Measurements from ENCODE around the gene NT5C1A. TPM values are rescaled to one million over a fixed set of nuclear protein-coding genes. Genes with fewer than 3 reads are reported as not detected.

Gene NT5C1A
- polyA plus RNA-seq, 1 experiment = not detected

GRCh38 chr1:39662861-39663260 lies 9.0 kb downstream of the NT5C1A start:
- CTCF ChIA-PET = interaction anchor here (1.2 to 1.8 kb wide), 3 partner anchors 9 to 57 kb away, joined by 5 to 6 read pairs (median 6); no protein-coding TSS in a partner anchor
- H3K36me3 ChIP-seq (ENCODE audit: control insufficient read depth, insufficient read depth, low read length) = no peaks in the 10 kb centered on the region
- POLR2A ChIA-PET = no interaction called here
- no peak overlapping the region for H3K4me3 ChIP-seq (ENCODE audit: low read depth, low read length)
- TF ChIP-seq CTCF (IDR thresholded peaks at IDR 0.05; ENCODE audit: insufficient read depth, low read depth, low read length) = no peak
- peaks cover 9% of the 10 kb centered on the region for H3K27me3 ChIP-seq (ENCODE audit: control insufficient read depth, insufficient read depth, low read length)
- DNase-seq (ENCODE audit: low read depth) = no peak

DNA sequence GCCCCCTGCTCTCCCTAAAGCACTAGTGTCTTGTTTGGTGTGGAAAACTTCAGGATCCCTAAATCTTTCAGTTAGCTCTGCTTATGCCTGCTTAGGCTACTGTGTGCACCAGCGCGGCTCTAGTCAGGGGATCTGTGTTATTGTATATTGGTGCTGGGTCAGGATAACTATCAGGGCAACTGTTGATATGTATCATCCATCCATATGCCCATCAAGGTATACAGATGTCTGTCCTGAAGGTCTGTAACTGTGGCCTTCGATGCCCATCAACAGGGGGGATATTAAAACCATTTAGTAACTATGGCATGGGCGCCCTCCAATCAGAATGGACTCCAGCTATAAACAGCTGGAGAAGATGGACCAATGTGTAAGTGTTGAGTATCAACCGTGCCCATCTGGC lies 12.4 kb downstream of the NT5C1A start:
- ChIA-PET POLR2A (no interaction called here), CTCF (interaction anchor here (1.1 to 15.3 kb wide), 8 partner anchors 11 to 73 kb away, joined by 3 to 448 read pairs (median 9); partner anchors contain the start of gene NT5C1A)
- TF ChIP-seq CTCF (IDR thresholded peaks at IDR 0.05; ENCODE audit: insufficient read depth, low read depth, low read length) = no peak
- DNase-seq (ENCODE audit: low read depth) = no peak
- no peaks in the 10 kb centered on the region for H3K36me3 ChIP-seq (ENCODE audit: control insufficient read depth, insufficient read depth, low read length)
- H3K4me3 ChIP-seq (ENCODE audit: low read depth, low read length) = no peak overlapping the region
- H3K27me3 ChIP-seq (ENCODE audit: control insufficient read depth, insufficient read depth, low read length) = peaks cover 4% of the 10 kb centered on the region

DNA sequence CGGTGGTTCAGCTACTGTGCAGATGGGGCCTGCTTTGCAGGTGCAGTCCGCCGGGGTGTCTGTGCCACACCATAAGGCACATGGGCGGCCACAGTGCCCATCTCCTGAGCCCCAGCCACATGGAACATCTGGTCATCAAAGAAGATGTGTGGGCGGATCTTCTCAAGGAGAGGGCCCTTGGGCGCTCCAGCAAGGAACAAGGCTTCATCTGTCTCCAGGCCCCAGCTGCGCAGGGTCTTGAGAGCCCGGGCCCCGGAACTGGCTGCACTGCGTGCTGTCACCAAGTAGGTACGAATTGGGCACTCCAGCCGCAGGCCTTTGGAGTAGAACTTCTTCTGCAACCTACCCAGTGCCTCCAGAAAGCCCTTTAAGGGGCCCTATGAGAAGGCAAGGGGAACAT lies 12.8 kb downstream of the NT5C1A start:
- no peak for TF ChIP-seq CTCF (IDR thresholded peaks at IDR 0.05; ENCODE audit: insufficient read depth, low read depth, low read length)
- H3K36me3 ChIP-seq (ENCODE audit: control insufficient read depth, insufficient read depth, low read length) = no peaks in the 10 kb centered on the region
- ChIA-PET POLR2A (no interaction called here), CTCF (interaction anchor here (0.9 to 15.3 kb wide), 13 partner anchors 11 to 81 kb away, joined by 3 to 448 read pairs (median 7); partner anchors contain the start of genes HPCAL4 and NT5C1A)
- peaks cover 4% of the 10 kb centered on the region for H3K27me3 ChIP-seq (ENCODE audit: control insufficient read depth, insufficient read depth, low read length)
- no peak overlapping the region for H3K4me3 ChIP-seq (ENCODE audit: low read depth, low read length)
- DNase-seq (ENCODE audit: low read depth) = no peak

DNA sequence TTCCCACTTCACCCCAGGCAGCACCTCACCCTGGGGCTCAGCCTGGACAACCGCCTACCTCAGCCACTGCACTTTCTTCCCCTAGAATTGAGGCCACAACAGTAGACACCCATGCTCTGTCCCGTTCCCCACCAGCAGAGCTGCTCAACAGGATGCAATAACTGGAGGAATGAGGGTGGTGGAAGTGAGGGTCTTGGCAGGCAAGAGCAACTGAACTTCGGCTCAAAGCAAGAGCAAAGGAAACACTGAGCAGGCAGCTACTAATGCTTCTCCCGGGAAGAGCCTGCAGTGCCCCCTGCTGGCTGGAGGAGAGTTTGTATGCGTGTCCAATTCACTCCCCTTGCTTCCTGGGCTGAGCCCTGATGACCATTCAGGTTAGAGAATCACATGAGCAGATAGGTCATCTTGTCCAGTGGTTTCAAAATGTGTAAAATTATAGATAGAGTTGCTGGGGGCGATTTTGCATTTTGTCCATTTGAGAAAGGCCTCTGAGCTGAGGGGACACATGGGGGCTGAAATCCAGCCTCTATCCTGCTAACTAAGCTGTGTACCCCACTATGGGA lies 13.9 kb downstream of the NT5C1A start:
- DNase-seq (ENCODE audit: low read depth) = no peak
- ChIA-PET CTCF (interaction anchor here (0.7 to 15.3 kb wide), 26 partner anchors 10 to 79 kb away, joined by 3 to 448 read pairs (median 4); partner anchors contain the start of genes HEYL, HPCAL4 and NT5C1A), POLR2A (no interaction called here)
- Histone ChIP-seq H3K36me3 (ENCODE audit: control insufficient read depth, insufficient read depth, low read length) (no peaks in the 10 kb centered on the region), H3K27me3 (ENCODE audit: control insufficient read depth, insufficient read depth, low read length) (peaks cover 6% of the 10 kb centered on the region), H3K4me3 (ENCODE audit: low read depth, low read length) (no peak overlapping the region)
- peak; percentile 77 for TF ChIP-seq CTCF (IDR thresholded peaks at IDR 0.05; ENCODE audit: insufficient read depth, low read depth, low read length)

DNA sequence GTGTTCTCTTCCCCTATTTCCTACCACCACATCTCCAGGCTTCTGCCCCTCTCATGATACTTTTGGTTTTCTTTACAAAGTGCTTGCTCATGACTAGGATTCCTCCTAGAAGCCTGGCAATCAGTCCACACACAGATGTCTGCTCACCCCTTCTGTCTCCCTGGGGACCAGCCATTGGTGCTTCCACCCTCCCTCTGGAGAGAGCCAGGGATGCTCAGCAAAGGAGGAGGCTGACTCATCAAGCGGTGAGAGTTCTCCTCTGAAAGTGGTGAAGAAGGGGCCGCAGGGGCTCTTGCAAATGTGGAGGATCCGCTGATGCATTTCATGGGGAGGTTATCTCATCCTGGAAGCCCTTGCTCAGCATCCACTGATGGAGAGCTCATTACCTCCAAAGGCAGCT lies 14.5 kb downstream of the NT5C1A start:
- Histone ChIP-seq H3K36me3 (ENCODE audit: control insufficient read depth, insufficient read depth, low read length) (no peaks in the 10 kb centered on the region), H3K27me3 (ENCODE audit: control insufficient read depth, insufficient read depth, low read length) (peaks cover 6% of the 10 kb centered on the region), H3K4me3 (ENCODE audit: low read depth, low read length) (no peak overlapping the region)
- no peak for DNase-seq (ENCODE audit: low read depth)
- ChIA-PET POLR2A (no interaction called here), CTCF (interaction anchor here (0.7 to 15.3 kb wide), 20 partner anchors 9 to 558 kb away, joined by 3 to 448 read pairs (median 6); partner anchors contain the start of genes HEYL, HPCAL4 and NT5C1A)
- TF ChIP-seq CTCF (IDR thresholded peaks at IDR 0.05; ENCODE audit: insufficient read depth, low read depth, low read length) = no peak

Measured in BJ (cell line).